ENCODE data around the gene DONSON. TPM values are rescaled to one million over a fixed set of nuclear protein-coding genes. Genes with fewer than 3 reads are reported as not detected.

Gene DONSON
- total RNA-seq, 1 experiment from 2014 or later: 35.3 TPM

DNA sequence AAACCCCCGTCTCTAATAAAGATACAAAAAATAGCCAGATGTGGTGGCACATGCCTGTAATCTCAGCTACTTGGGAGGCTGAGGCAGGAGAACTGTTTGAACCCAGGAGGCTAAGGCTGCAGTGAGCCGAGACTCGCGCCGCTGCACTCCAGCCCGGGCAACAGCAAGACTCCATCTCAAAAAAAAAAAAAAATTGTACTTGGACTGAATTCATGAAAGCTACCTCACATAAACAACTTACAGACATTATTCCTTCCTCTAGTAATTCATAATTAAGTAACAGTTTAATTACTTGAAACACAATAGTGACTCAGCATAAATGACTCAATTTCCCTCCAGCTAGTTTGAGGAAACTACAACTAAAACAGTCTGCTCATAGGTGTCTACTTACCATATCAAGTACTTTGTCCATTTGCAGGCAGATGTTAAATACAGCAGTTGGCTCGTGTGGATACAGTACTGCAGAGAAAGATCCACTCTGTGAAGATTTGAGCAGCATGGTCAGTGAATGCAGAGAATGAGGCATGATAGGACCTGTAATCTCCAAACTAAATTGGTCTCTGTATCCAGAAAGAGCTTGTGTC lies 9.4 kb downstream of the DONSON start:
- no peaks in the 10 kb centered on the region for H4K20me1 ChIP-seq (ENCODE audit: control insufficient read depth, insufficient read depth, insufficient read length)
- H3K14ac ChIP-seq (ENCODE audit: insufficient read depth, low read length): no peak overlapping the region
- peak overlapping the region in 2 of 3 experiments; percentile 57 to 92; a peak in 3 of 7 replicates for H3K27ac Mint-ChIP-seq
- H2BK12ac ChIP-seq (ENCODE audit: insufficient read length, low read depth, low read length): no peak overlapping the region
- H3K4me2 ChIP-seq (ENCODE audit: insufficient read depth, insufficient read length, low read length): no peak overlapping the region
- TF ChIP-seq, protein P1, sequence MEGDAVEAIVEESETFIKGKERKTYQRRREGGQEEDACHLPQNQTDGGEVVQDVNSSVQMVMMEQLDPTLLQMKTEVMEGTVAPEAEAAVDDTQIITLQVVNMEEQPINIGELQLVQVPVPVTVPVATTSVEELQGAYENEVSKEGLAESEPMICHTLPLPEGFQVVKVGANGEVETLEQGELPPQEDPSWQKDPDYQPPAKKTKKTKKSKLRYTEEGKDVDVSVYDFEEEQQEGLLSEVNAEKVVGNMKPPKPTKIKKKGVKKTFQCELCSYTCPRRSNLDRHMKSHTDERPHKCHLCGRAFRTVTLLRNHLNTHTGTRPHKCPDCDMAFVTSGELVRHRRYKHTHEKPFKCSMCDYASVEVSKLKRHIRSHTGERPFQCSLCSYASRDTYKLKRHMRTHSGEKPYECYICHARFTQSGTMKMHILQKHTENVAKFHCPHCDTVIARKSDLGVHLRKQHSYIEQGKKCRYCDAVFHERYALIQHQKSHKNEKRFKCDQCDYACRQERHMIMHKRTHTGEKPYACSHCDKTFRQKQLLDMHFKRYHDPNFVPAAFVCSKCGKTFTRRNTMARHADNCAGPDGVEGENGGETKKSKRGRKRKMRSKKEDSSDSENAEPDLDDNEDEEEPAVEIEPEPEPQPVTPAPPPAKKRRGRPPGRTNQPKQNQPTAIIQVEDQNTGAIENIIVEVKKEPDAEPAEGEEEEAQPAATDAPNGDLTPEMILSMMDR (conservative IDR thresholded peaks at IDR 0.05): no peak
- no peak overlapping the region for H4K8ac ChIP-seq (replicated peaks; ENCODE audit: insufficient read length, low read depth, low read length)
- peak overlapping the region; percentile 47 for H3K27ac ChIP-seq (ENCODE audit: insufficient read length, low read depth, low read length)
- no peak overlapping the region for H3K9ac ChIP-seq (ENCODE audit: extremely low read depth, insufficient read length, low read length)
- no peaks in the 10 kb centered on the region for H3K79me2 ChIP-seq (ENCODE audit: insufficient read depth, low read length)
- no peak overlapping the region for H2AFZ ChIP-seq (ENCODE audit: low read length)
- H2BK15ac ChIP-seq (ENCODE audit: low read depth, low read length): no peak overlapping the region
- H2BK120ac ChIP-seq (ENCODE audit: low read depth, low read length, poor library complexity, severe bottlenecking): no peak overlapping the region
- no peak overlapping the region for H2BK20ac ChIP-seq (ENCODE audit: low read depth, low read length, poor library complexity, severe bottlenecking)
- H3K18ac ChIP-seq (ENCODE audit: insufficient read length, low read depth, low read length): no peak overlapping the region
- no peaks in the 10 kb centered on the region for H3K27me3 Mint-ChIP-seq (ENCODE audit: low read depth)
- H3K9me3 ChIP-seq (ENCODE audit: control insufficient read depth, low read depth, low read length): no peaks in the 10 kb centered on the region
- H3K4me1 ChIP-seq (ENCODE audit: insufficient read depth, low read length): no peaks in the 10 kb centered on the region
- no peak for DNase-seq
- H3K4ac ChIP-seq (ENCODE audit: low read depth, low read length): no peak overlapping the region
- no peaks in the 10 kb centered on the region for H3K9me3 Mint-ChIP-seq
- no peaks in the 10 kb centered on the region for H3K79me1 ChIP-seq (ENCODE audit: insufficient read depth, low read depth, low read length, poor library complexity, severe bottlenecking)
- no peaks in the 10 kb centered on the region for H3K23me2 ChIP-seq (ENCODE audit: insufficient read length, low read depth, low read length, poor library complexity, severe bottlenecking)
- H4K5ac ChIP-seq (ENCODE audit: insufficient read length, low read depth, low read length): no peak overlapping the region
- H2AK5ac ChIP-seq (ENCODE audit: insufficient read length, low read length): no peak overlapping the region
- no peak overlapping the region for H3K56ac ChIP-seq (ENCODE audit: insufficient read length, low read depth, low read length)
- H3K27me3 ChIP-seq (ENCODE audit: insufficient read depth, low read length): no peaks in the 10 kb centered on the region
- H3K36me3 Mint-ChIP-seq (ENCODE audit: insufficient read depth in 1 of 3, low read depth in 3 of 3): peaks cover 5 to 72% (median 50%) of the 10 kb centered on the region in 3 experiments; a peak in 6 of 7 replicates
- H3T11ph ChIP-seq (ENCODE audit: low read length): no peak overlapping the region
- H3K4me1 Mint-ChIP-seq: no peaks in the 10 kb centered on the region
- no peak overlapping the region for H4K91ac ChIP-seq (ENCODE audit: insufficient read length, low read depth, low read length)
- H2BK5ac ChIP-seq (ENCODE audit: insufficient read length, low read length): no peak overlapping the region
- no peak overlapping the region for H3K4me3 Mint-ChIP-seq
- no peak overlapping the region for H3K23ac ChIP-seq (ENCODE audit: insufficient read length, low read depth, low read length)
- WGBS (ENCODE audit: extremely low coverage, insufficient read length, low lambda C conversion rate): no CpG with 5 or more reads among the region's 7 CpGs

Data from H9 (cell line).